ENCODE data around the gene IMMP2L. TPM values are rescaled to one million over a fixed set of nuclear protein-coding genes. Genes with fewer than 3 reads are reported as not detected.

IMMP2L gene
- total and polyA plus RNA-seq, 2 experiments from 2014 or later = 10.1 to 10.4 TPM

- H2AFZ ChIP-seq = no peak overlapping the region
- no peaks in the 10 kb centered on the region for H4K20me1 ChIP-seq (ENCODE audit: insufficient read depth)
- H3K9me2 ChIP-seq (ENCODE audit: insufficient read depth) = 0 out of 2 replicates have a peak, but pooled peaks cover 7% of the 10 kb centered on the region
- in situ Hi-C loops (cut with MboI) = no loop called here
- H3F3A ChIP-seq (ENCODE audit: insufficient read depth) = no peaks in the 10 kb centered on the region
- H3K27ac ChIP-seq = no peak overlapping the region
- no peaks in the 10 kb centered on the region for H3K4me1 ChIP-seq (ENCODE audit: insufficient read depth)
- TF ChIP-seq EZH2 (IDR thresholded peaks at IDR 0.05; ENCODE audit: insufficient read depth, poor library complexity, severe bottlenecking) (no peak), EZH2phosphoT487 (IDR thresholded peaks at IDR 0.05; ENCODE audit: insufficient read depth, low read depth) (no peak)
- H3K4me3 ChIP-seq = no peak overlapping the region
- no peaks in the 10 kb centered on the region for H3K9me3 ChIP-seq (ENCODE audit: low read depth)
- no peaks in the 10 kb centered on the region for H3K27me3 ChIP-seq (replicated peaks; ENCODE audit: insufficient read depth)
- no peak overlapping the region for H3K4me2 ChIP-seq (ENCODE audit: unreplicated experiment)
- H3K9ac ChIP-seq = no peak overlapping the region
- 84 to 88% methylated on average over 2 of the region's 2 CpGs for WGBS, 2 experiments (ENCODE audit: low coverage in 1 of 2, low lambda C conversion rate in 2 of 2, missing lambda C conversion rate in 2 of 2)
- H3K36me3 ChIP-seq (ENCODE audit: low read depth) = no peaks in the 10 kb centered on the region
- no peak for DNase-seq
- no peaks in the 10 kb centered on the region for H3K79me2 ChIP-seq (ENCODE audit: insufficient read depth)
Measured at GRCh38 chr7:110863258-110863657, 699.0 kb downstream of the IMMP2L start.

GRCh38 chr7:110861163-110861562, 701.1 kb downstream of the IMMP2L start:
- H3K27ac ChIP-seq = no peak overlapping the region
- no peak overlapping the region for H3K9ac ChIP-seq
- 0 out of 2 replicates have a peak, but pooled peaks cover 7% of the 10 kb centered on the region for H3K9me2 ChIP-seq (ENCODE audit: insufficient read depth)
- no peaks in the 10 kb centered on the region for H3K9me3 ChIP-seq (ENCODE audit: low read depth)
- no peak for TF ChIP-seq EZH2phosphoT487 (IDR thresholded peaks at IDR 0.05; ENCODE audit: insufficient read depth, low read depth)
- TF ChIP-seq EZH2 (IDR thresholded peaks at IDR 0.05; ENCODE audit: insufficient read depth, poor library complexity, severe bottlenecking) = no peak
- in situ Hi-C loops (cut with MboI) = no loop called here
- H2AFZ ChIP-seq = no peak overlapping the region
- no peak overlapping the region for H3K4me3 ChIP-seq
- H3K4me1 ChIP-seq (ENCODE audit: insufficient read depth) = no peaks in the 10 kb centered on the region
- no peak overlapping the region for H3K4me2 ChIP-seq (ENCODE audit: unreplicated experiment)
- H4K20me1 ChIP-seq (ENCODE audit: insufficient read depth) = no peaks in the 10 kb centered on the region
- WGBS, 2 experiments (ENCODE audit: low coverage in 1 of 2, low lambda C conversion rate in 2 of 2, missing lambda C conversion rate in 2 of 2) = 83 to 88% methylated on average over 4 of the region's 4 CpGs
- H3K27me3 ChIP-seq (replicated peaks; ENCODE audit: insufficient read depth) = no peaks in the 10 kb centered on the region
- H3K36me3 ChIP-seq (ENCODE audit: low read depth) = no peaks in the 10 kb centered on the region
- no peaks in the 10 kb centered on the region for H3K79me2 ChIP-seq (ENCODE audit: insufficient read depth)
- no peaks in the 10 kb centered on the region for H3F3A ChIP-seq (ENCODE audit: insufficient read depth)
- DNase-seq = no peak

DNA sequence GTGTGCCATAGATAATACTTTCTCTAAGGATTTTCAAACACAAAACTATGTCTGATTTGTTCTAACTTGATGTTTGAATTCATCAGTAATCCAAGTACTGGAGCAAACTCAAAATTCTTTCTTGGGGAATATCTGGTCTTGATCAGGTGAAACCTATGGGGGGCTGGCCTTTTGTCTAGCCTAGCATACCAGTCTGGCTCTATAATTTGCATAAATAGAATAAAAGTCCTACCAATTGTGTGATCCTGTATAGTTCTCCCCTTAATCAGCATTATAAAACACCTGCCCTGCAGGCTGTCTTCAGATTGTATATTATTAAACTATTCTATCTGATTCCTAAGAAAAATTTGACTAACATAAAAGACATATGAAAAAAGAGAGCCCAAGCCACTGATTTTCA, 705.2 kb downstream of the IMMP2L start:
- H3K27ac ChIP-seq = no peak overlapping the region
- no peak overlapping the region for H2AFZ ChIP-seq
- no peak overlapping the region for H3K4me2 ChIP-seq (ENCODE audit: unreplicated experiment)
- no peak for TF ChIP-seq EZH2 (IDR thresholded peaks at IDR 0.05; ENCODE audit: insufficient read depth, poor library complexity, severe bottlenecking)
- TF ChIP-seq EZH2phosphoT487 (IDR thresholded peaks at IDR 0.05; ENCODE audit: insufficient read depth, low read depth) = no peak
- no peak overlapping the region for H3K4me3 ChIP-seq
- no peaks in the 10 kb centered on the region for H3K9me3 ChIP-seq (ENCODE audit: low read depth)
- H3K36me3 ChIP-seq (ENCODE audit: low read depth) = no peaks in the 10 kb centered on the region
- no peak overlapping the region for H3K9ac ChIP-seq
- no peaks in the 10 kb centered on the region for H3F3A ChIP-seq (ENCODE audit: insufficient read depth)
- H3K9me2 ChIP-seq (ENCODE audit: insufficient read depth) = no peaks in the 10 kb centered on the region
- 0 out of 2 replicates have a peak, but pooled peaks cover 10% of the 10 kb centered on the region for H3K4me1 ChIP-seq (ENCODE audit: insufficient read depth)
- H3K27me3 ChIP-seq (replicated peaks; ENCODE audit: insufficient read depth) = no peaks in the 10 kb centered on the region
- no peaks in the 10 kb centered on the region for H4K20me1 ChIP-seq (ENCODE audit: insufficient read depth)
- in situ Hi-C loops (cut with MboI) = no loop called here
- no peaks in the 10 kb centered on the region for H3K79me2 ChIP-seq (ENCODE audit: insufficient read depth)
- DNase-seq = no peak

DNA sequence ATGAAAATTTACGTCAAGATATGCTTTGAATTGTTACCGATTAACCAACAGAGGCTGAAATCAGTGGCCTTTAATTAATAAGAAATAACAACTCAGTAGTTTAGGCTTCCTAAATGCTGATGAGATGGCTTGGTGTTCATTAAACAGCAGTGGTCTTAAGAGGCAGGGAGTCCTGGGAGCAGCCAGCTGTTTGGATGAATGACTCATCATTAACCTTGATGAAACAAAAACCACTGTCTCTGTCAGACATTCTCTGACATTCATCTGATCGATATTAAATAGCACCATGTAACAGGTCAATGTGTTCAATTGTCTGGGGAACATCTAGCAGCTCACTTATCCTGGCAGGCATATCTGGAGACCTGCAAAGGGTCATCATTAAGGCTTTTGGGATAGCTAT, 705.6 kb downstream of the IMMP2L start:
- in situ Hi-C loops (cut with MboI) = no loop called here
- Histone ChIP-seq H4K20me1 (ENCODE audit: insufficient read depth) (no peaks in the 10 kb centered on the region), H3K79me2 (ENCODE audit: insufficient read depth) (no peaks in the 10 kb centered on the region), H3K9ac (no peak overlapping the region), H3K9me2 (ENCODE audit: insufficient read depth) (no peaks in the 10 kb centered on the region), H3K27ac (no peak overlapping the region), H2AFZ (no peak overlapping the region), H3F3A (ENCODE audit: insufficient read depth) (no peaks in the 10 kb centered on the region), H3K9me3 (ENCODE audit: low read depth) (no peaks in the 10 kb centered on the region), H3K36me3 (ENCODE audit: low read depth) (no peaks in the 10 kb centered on the region), H3K4me2 (ENCODE audit: unreplicated experiment) (no peak overlapping the region), H3K27me3 (replicated peaks; ENCODE audit: insufficient read depth) (no peaks in the 10 kb centered on the region), H3K4me1 (ENCODE audit: insufficient read depth) (0 out of 2 replicates have a peak, but pooled peaks cover 10% of the 10 kb centered on the region), H3K4me3 (no peak overlapping the region)
- TF ChIP-seq EZH2 (IDR thresholded peaks at IDR 0.05; ENCODE audit: insufficient read depth, poor library complexity, severe bottlenecking) = no peak
- no peak for TF ChIP-seq EZH2phosphoT487 (IDR thresholded peaks at IDR 0.05; ENCODE audit: insufficient read depth, low read depth)
- DNase-seq = peak; percentile 14
- WGBS, 2 experiments (ENCODE audit: low coverage in 1 of 2, low lambda C conversion rate in 2 of 2, missing lambda C conversion rate in 2 of 2) = 81 to 82% methylated on average over 3 of the region's 3 CpGs

GRCh38 chr7:110854651-110855050, 707.6 kb downstream of the IMMP2L start:
- peak overlapping the region; percentile 0; the same call in 1 of the 2 replicates for H2AFZ ChIP-seq
- DNase-seq = peak; percentile 40
- no peaks in the 10 kb centered on the region for H3K36me3 ChIP-seq (ENCODE audit: low read depth)
- H3K4me2 ChIP-seq (ENCODE audit: unreplicated experiment) = peak overlapping the region; percentile 40
- no peak overlapping the region for H3K9ac ChIP-seq
- H3K9me2 ChIP-seq (ENCODE audit: insufficient read depth) = no peaks in the 10 kb centered on the region
- H3F3A ChIP-seq (ENCODE audit: insufficient read depth) = no peaks in the 10 kb centered on the region
- H3K27me3 ChIP-seq (replicated peaks; ENCODE audit: insufficient read depth) = no peaks in the 10 kb centered on the region
- H3K4me3 ChIP-seq = no peak overlapping the region
- no peaks in the 10 kb centered on the region for H4K20me1 ChIP-seq (ENCODE audit: insufficient read depth)
- 0 out of 2 replicates have a peak, but pooled peaks cover 10% of the 10 kb centered on the region for H3K4me1 ChIP-seq (ENCODE audit: insufficient read depth)
- H3K79me2 ChIP-seq (ENCODE audit: insufficient read depth) = no peaks in the 10 kb centered on the region
- H3K27ac ChIP-seq = no peak overlapping the region
- in situ Hi-C loops (cut with MboI) = no loop called here
- 49 to 56% methylated on average over 2 of the region's 2 CpGs for WGBS, 2 experiments (ENCODE audit: low coverage in 1 of 2, low lambda C conversion rate in 2 of 2, missing lambda C conversion rate in 2 of 2)
- no peaks in the 10 kb centered on the region for H3K9me3 ChIP-seq (ENCODE audit: low read depth)
- TF ChIP-seq EZH2 (IDR thresholded peaks at IDR 0.05; ENCODE audit: insufficient read depth, poor library complexity, severe bottlenecking) (no peak), EZH2phosphoT487 (IDR thresholded peaks at IDR 0.05; ENCODE audit: insufficient read depth, low read depth) (no peak)

Data from GM23248 (cell line).